Activated CD8-positive, alpha-beta memory T cell treated with anti-CD3 and anti-CD28 coated beads for 36 hours (primary cell): ENCODE measurements around the gene GBGT1. TPM values are rescaled to one million over a fixed set of nuclear protein-coding genes. Genes with fewer than 3 reads are reported as not detected.

Experiments
- CTCF ChIA-PET: fragments of 350-600 bp; sonication (Branson Sonifier 250); formaldehyde crosslinking; loops from one replicate; lab custom pipeline; 2021; ENCODE audit warnings: antibody characterized with exemption; lab: Charles Lee
- POLR2A ChIA-PET: fragments of 350-600 bp; sonication (Branson Sonifier 250); formaldehyde crosslinking; loops from one replicate; lab custom pipeline; 2021; ENCODE audit warnings: antibody characterized with exemption; lab: Charles Lee
- total RNA-seq, 2 experiments: library from RNA; stranded (reverse); gene quantifications; one replicate each; pipeline ENCODE4 v1.2.3, GENCODE V29; 2021

Gene GBGT1
- total RNA-seq, 2 experiments from 2014 or later, result 2.5 to 3.1 TPM

DNA sequence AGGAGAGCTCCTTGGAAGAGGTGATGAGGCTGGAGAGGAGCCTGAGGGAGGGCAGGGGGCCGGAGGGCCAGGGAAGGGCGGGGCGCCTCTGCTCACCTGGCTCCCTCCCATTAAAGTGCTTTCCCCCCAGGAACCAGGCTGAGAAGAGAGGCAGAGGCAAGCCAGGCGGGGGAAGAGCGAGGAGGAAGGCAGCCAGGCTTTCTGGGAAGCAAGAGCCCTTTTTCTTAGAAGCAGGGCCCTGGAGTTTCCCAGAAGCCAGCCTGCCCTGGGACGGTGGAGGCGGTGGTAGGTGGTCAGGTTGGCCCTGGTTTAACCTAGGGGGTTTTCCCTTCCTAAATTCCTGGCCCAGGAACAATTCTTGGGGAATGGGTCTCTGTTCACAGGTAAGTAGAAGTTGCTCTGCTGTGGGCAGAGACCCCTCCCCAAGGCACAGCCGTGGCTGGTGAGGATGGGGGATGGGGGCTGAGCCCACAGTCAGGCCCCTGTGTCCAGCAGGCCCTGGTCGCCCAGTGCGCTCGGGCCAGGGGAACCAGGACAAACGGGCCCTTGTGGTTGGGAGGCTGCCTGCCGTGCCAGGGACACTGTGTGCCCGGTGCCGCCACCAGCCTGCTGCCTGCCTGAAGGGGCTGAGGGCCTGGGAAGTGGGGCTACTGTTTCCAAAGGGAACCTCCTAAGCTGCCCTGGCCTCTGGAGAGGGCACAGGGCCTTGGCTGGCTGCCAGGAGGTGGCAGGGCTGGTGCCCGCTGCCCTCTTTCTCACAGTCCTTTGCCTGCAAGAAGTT is 26.1 kb downstream of the GBGT1 start:
- ChIA-PET POLR2A (no interaction called here), CTCF (interaction anchor here (5.6 kb wide), 1 partner anchor 9 kb away, joined by 99 read pairs; no protein-coding TSS in a partner anchor)

DNA sequence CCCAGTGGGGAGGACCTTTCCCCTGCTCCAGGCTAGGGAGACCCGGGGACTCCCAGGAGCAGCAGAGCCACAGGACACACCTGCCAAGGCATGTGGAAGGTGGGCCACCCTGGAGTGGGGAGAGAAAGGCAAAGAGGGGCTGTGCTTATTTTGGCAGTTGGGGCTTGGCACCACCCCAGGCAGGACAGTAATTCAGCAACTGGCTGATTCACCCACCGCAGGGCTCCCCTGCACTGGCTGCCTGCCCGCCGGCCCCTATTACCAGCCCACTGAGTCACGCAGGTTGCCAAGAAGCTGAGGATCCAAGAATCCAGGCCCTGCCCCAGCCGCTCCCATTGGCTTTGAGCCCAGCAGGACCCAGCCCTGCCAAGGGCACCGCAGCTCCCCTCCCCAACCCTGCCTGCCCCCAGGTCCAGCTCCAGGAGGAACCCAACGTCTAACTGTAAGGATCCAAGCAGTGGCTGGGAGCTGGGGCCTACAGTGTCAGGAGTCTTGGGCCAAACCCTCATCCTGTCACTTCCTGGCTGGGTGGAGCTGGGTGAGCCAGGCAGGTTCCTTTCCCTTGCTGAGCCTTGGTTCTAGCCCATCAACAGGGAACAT is 28.5 kb downstream of the GBGT1 start:
- ChIA-PET POLR2A (interaction anchor here (0.8 to 1.6 kb wide), 2 partner anchors 9 to 19 kb away, joined by 4 to 11 read pairs; no protein-coding TSS in a partner anchor), CTCF (interaction anchor here (0.8 to 5.6 kb wide), 4 partner anchors 10 to 19 kb away, joined by 3 to 99 read pairs (median 4); no protein-coding TSS in a partner anchor)

DNA sequence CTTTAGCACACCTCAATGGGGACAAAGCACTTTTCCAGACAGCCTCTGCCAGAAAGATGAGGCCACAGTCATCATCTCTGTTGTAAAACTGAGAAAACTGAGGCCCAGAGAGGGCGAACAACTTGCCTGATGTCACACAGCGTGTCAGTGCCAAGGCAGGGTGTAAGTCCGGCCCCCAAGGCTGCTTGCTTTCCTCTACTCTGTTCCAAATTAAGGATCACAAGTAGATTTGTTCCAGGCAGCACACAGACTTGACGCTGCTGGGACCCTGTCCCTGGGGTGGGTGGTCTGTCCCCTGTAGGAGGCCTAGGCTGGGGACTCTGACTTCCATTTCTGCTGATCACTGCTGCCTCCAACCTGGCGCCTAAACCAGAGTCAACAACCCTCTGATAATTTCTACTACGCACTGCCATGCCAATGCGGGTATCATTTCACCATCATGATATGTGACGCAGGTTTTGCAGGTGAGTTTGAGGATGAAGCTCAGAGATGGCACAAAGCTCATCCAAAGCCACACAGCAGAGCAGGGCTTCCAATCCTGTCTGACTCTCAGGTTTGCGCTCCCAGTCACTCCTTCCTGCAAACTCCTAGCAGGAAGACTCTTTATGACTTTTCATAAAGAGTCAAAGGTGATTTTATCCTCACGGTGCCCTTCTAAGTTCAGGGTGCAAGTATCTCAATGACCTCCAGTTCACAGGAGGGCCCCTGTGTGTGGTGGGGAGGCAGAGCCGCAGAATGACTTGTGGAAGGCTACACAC is 29.1 kb downstream of the GBGT1 start:
- CTCF ChIA-PET, result interaction anchor here (0.8 to 5.6 kb wide), 7 partner anchors 9 to 113 kb away, joined by 4 to 99 read pairs (median 4); partner anchors contain the start of gene RALGDS
- POLR2A ChIA-PET, result interaction anchor here (1.1 to 2.0 kb wide), 4 partner anchors 9 to 19 kb away, joined by 4 to 23 read pairs (median 8); no protein-coding TSS in a partner anchor

DNA sequence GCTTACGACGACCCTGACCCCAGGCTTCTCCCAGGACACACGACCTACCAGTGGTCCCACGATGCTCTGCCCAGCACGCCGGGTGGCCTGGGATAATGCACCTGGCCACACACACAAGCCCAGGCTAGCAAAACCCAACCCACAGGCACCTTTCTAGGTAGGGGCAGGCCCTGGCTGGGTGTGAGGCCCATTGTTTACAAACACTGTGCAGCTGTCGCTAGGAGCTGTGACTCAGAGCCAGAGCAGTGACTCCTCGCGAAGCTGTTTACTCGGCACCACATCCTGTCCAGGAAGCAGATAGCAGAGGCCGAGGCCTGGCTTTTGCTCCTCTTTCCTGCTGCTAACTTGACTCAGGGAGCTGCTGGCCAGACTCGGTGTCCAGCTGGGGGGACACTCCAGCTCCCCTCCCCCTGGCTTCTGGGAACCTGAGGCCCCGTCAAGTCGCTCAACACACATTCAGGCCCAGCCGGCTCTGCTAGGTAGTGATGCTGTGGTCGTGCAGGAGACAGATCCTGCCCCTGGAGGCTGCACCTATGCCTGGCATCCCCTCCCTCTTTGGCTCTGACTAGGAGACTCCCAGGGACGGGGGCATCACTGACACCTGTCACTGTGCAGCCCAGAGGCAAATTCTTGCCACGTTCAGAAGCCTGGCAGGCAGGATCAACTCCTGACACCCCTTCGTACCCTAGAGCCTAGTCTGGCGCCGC is 29.9 kb downstream of the GBGT1 start:
- POLR2A ChIA-PET, result interaction anchor here (0.6 to 2.0 kb wide), 6 partner anchors 10 to 284 kb away, joined by 3 to 23 read pairs (median 4); no protein-coding TSS in a partner anchor
- CTCF ChIA-PET, result interaction anchor here (1.0 to 5.6 kb wide), 6 partner anchors 8 to 112 kb away, joined by 4 to 99 read pairs (median 4); partner anchors contain the start of gene RALGDS

DNA sequence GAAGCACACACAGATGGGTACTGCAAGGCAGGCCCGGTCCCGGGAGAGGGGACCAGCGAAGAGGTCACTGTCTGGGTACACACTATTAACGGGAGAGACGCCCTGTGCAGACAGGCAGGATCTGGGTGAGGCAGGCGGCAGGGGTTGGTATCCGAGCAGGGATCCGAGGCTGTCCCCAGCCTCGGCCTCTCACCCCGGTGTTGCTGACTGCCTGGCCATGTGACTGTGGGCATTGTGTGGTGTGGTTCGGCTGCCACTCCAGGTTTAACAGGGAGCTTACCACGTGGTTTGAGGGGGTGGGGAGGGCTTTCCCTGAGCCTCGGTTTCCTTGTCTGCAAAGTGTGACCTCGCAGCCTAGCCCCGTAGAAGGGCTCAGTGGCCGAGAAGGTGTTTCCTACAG is 31.5 kb downstream of the GBGT1 start:
- ChIA-PET POLR2A (interaction anchor here (0.6 kb wide), 1 partner anchor 9 kb away, joined by 3 read pairs; no protein-coding TSS in a partner anchor), CTCF (interaction anchor here (2.3 to 5.6 kb wide), 2 partner anchors 14 to 29 kb away, joined by 7 to 99 read pairs; no protein-coding TSS in a partner anchor)

DNA sequence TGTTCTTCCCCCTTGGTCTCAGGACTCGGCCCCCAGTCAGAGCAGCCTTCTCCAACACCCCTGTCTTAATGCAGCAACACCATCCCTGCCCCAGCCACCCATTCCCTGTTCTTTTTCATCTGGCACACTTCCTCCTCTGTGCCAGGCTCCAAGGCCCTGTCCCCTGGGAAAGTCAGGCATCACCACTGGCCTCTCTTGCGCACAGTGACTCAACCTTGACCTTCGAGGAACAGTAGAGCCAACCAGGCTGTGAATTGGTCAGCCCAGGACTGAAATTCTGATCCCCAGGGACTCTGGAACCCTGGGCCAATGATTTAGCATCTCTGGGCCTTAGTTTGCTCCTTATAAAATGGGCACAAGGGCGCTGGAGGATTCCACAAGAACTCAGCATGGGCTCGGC is 32.2 kb downstream of the GBGT1 start:
- POLR2A ChIA-PET, result interaction anchor here (0.6 to 2.1 kb wide), 3 partner anchors 8 to 16 kb away, joined by 3 to 9 read pairs (median 3); no protein-coding TSS in a partner anchor
- CTCF ChIA-PET, result interaction anchor here (1.2 to 6.7 kb wide), 3 partner anchors 13 to 16 kb away, joined by 3 to 52 read pairs (median 6); no protein-coding TSS in a partner anchor

DNA sequence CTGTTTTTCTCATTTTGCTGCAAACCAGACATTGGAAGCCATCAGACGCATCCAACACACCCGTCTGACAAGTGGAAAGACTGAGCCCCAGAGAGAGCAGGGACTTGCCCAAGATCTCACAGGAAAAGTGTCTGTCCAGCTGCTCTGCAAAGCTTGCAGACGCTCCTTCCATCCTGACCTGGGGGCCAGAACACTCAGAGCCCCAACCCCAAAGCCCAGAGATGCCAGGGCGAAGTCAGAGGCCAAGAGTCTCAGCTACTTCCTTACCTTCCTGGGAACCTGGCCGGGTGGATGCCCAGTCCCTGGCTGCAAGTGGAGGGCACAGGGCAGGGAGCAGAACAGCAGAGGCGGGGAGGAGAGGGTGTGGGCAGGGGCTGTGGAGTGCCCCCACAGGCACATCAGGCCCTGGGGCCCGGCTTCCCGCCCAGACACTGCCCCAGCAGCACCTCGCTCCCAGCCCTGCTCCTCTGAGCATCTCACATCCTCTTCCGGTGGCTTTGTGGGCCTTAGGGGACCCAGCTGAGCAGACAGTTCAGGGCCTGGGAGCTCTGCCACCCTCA is 32.9 kb downstream of the GBGT1 start:
- POLR2A ChIA-PET, result interaction anchor here (0.5 to 2.1 kb wide), 3 partner anchors 12 to 15 kb away, joined by 3 to 9 read pairs (median 3); no protein-coding TSS in a partner anchor
- CTCF ChIA-PET, result interaction anchor here (1.2 to 6.7 kb wide), 3 partner anchors 14 to 16 kb away, joined by 3 to 52 read pairs (median 6); no protein-coding TSS in a partner anchor

DNA sequence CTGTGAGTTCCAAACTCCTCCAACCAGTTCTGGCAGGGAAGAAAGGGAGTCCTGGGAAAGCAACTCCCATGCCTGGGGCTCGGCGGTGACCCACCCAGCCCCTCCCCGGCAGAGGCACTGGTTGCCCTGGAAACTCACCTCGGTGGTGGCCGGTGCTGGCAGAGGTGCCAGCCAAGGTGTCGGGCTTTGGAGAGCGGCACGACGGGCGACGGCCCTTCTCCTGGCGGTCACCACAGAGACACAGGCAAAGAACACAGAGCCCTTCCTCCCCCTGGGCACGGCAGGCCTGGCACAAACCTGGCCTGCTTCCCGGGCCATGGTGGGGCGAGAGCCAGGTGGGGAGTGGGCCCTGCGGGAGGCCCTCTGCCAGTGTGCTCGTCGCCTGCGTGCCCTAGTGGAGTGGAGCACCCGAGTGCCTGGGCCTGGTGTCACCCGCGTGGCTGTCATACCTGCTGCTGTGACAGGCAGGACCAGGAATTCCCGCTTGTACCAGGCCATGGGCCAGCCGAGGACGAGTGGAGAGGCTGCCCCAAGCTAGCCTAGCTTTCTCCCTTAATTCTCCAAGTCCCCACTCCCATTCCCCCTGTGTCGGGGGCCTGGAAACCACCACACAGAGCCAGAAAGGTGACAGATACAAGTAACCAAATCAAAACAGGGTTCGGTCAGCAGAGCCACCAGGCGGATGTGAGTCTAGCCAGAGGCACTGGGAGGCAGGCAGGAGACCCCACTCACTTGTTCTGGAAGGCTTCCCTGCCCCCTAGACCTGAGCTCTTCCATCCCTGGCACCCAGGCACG is 34.5 kb downstream of the GBGT1 start:
- CTCF ChIA-PET, result interaction anchor here (0.8 to 6.7 kb wide), 3 partner anchors 14 to 35 kb away, joined by 3 to 52 read pairs (median 4); no protein-coding TSS in a partner anchor
- POLR2A ChIA-PET, result interaction anchor here (0.6 to 2.1 kb wide), 3 partner anchors 11 to 99 kb away, joined by 3 to 9 read pairs (median 3); no protein-coding TSS in a partner anchor

DNA sequence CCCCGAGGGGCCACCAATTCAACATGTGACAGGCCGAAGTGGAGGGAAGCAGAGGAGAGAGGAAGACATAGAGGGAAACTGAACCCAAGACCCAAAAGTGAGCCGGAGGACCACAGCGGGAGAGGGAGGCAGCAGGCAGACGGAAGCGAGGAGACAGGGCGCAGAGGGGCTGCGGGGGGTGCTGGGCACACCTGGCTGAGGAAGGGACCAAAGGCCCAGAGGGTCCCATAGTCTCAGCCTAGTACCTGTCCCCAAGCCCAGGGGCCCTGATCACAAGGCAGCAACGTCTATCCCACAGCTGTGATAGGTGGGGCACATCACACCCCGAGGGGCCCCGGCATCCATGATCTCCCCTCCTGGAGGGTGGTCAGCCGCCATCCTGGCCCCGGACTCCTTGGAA is 35.6 kb downstream of the GBGT1 start:
- ChIA-PET CTCF (interaction anchor here (2.2 to 6.7 kb wide), 2 partner anchors 16 to 19 kb away, joined by 6 to 52 read pairs; no protein-coding TSS in a partner anchor), POLR2A (interaction anchor here (1.3 kb wide), 1 partner anchor 19 kb away, joined by 4 read pairs; no protein-coding TSS in a partner anchor)

DNA sequence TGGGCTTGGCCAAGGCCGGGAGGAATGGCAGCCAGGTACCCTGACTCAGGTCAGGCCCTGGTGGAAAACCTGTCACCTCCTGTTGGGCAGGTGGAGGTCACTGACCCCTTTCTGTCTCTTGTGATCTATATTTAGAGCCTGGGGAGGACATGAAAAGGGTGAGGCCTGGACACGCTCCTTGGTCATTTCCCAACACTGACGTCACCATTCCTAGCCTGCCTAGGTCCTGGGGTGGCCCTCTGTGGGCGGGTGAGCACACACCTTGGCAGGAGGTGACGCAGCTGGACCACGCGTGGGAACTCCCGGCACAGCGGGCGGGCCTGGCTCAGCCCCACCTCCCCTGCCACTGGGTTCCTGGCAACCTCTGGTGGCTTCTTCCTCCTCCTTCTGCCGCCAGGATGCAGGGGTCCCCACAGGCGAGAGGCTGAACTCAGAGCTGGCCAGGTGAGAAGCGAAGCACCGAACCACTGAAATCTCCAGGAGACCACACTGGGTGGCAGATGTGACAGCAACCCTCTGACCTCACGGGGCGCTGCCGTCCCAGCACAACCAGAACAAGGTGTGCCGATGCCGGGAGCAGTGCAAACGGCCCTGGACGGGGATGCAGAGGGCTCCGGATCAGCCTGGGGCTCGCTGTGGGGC is 36.3 kb downstream of the GBGT1 start:
- ChIA-PET POLR2A (interaction anchor here (1.3 kb wide), 1 partner anchor 19 kb away, joined by 4 read pairs; no protein-coding TSS in a partner anchor), CTCF (interaction anchor here (2.2 to 6.7 kb wide), 2 partner anchors 17 to 20 kb away, joined by 6 to 52 read pairs; no protein-coding TSS in a partner anchor)

DNA sequence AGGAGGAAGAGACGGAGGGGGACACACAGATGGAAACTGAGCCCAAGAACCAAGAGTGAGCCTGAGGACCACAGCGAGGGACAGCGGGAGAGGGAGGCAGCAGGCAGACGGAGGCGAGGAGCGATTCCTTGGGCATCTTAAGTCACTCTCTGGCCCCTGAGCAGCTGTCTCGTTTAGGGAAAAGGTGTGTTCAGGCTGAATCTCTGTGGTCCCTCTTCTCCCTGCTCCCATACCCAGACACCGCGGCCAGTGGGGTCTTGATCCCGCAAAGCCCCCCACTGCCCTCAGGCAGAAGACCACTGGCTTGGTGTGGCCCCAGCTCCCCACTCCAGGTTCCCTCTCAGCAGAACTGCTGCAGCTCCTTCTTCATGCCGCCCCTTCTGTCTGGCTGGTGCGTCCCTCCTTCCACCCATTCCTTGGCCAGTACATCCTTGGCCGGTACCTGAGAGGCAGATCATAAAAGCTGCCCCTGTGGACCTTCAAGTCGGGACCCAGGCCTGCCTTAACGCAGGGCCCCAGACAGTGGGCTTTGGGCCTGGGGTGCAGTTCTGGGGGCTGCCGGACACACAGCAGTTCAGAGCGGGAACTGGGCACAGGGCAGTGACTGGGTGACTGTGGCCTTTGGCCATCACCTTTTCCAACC is 36.9 kb downstream of the GBGT1 start:
- CTCF ChIA-PET, result interaction anchor here (0.8 to 6.7 kb wide), 3 partner anchors 17 to 22 kb away, joined by 4 to 52 read pairs (median 6); no protein-coding TSS in a partner anchor
- POLR2A ChIA-PET, result interaction anchor here (0.7 kb wide), 1 partner anchor 23 kb away, joined by 3 read pairs; no protein-coding TSS in a partner anchor

DNA sequence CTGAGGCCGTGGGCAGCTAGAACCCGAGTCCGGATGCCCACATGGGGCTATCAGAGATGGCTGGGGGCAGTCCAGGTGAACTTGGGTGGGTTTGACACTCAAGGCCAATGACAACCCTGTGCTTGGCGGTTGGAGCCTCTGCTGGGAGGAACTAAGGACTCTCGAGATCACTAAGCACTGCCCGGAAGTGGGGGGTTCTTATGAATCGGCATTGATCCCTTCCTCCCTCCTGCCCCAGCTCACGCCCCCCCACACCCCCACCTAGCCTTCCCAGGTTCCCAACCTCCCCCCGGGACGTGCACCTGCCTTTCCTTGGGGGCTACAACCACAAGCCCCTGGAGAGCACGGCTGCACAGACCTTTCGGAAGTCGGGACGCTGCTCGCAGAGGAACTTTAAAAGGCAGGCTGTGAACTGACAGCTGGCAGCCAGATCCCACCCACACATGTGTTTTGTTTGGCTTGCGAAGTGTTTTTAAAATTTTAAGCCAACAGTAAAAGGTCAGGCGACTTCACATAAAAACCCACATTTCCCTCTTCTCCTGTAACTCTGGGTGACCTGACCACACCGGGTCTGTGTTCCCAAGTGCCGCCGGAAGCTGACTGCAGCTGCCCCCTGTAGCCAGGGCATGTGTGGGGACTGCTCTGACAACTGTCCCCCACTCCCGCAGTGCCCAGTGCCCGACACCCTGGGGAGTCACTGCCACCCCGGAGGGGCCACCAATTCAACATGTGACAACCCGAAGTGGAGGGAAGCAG is 37.6 kb downstream of the GBGT1 start:
- POLR2A ChIA-PET, result interaction anchor here (0.6 to 0.7 kb wide), 2 partner anchors 24 to 249 kb away, joined by 3 to 4 read pairs; no protein-coding TSS in a partner anchor
- CTCF ChIA-PET, result interaction anchor here (0.8 to 6.7 kb wide), 4 partner anchors 8 to 23 kb away, joined by 4 to 52 read pairs (median 6); no protein-coding TSS in a partner anchor

DNA sequence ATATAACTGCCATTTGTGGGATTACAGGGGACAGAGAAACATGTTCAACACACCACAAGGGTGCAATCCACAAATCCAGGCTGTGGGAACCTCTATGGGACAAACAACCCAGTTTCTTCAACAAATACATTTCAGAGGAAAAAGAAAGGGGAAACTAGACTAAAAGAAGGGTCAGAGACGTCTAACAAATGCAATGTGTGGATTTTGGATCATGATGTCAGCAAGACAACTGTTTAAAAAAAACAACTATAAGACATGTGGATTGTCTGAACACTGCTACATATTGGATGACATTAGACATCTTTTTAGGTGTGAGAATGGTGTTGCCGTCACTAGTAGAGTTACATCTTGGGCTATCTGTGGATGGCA is 38.8 kb downstream of the GBGT1 start:
- ChIA-PET POLR2A (no interaction called here), CTCF (interaction anchor here (1.1 to 6.7 kb wide), 4 partner anchors 10 to 84 kb away, joined by 3 to 52 read pairs (median 6); no protein-coding TSS in a partner anchor)
